Natural killer cell (primary cell): Measurements from ENCODE around the gene AK2. TPM values are rescaled to one million over a fixed set of nuclear protein-coding genes. Genes with fewer than 3 reads are reported as not detected.

Source experiments
- ATAC-seq, 3 donors: fragments of 150-1000 bp in 2 of 3; fragments of 200-7000 bp in 1 of 3; cut with Tn5 transposase; 1 replicate in 1 of 3; 2 replicates in 2 of 3; pipeline ENCODE4 v1.10.0; 2021; ENCODE audit warnings: mild to moderate bottlenecking in 2 of 3, moderate library complexity in 2 of 3
- DNase-seq, 2 donors: peaks; one replicate each; pipeline versions ENCODE4 v3.0.0 to v3.0.0-alpha.2; 2013 to 2021; ENCODE audit warnings: mixed read lengths in 1 of 2
- H3K27ac ChIP-seq: one replicate; pipeline ENCODE4 v1.5.1; 2013; ENCODE audit warnings: mild to moderate bottlenecking, low read length
- H3K27me3 ChIP-seq: one replicate; pipeline ENCODE4 v1.6.1; 2013; ENCODE audit warnings: low read length; ENCODE audit not compliant: control insufficient read depth, insufficient read depth
- H3K36me3 ChIP-seq: one replicate; pipeline ENCODE4 v1.6.1; 2013; ENCODE audit warnings: low read length; ENCODE audit not compliant: control insufficient read depth, insufficient read depth
- H3K4me1 ChIP-seq: one replicate; pipeline ENCODE4 v1.6.1; 2013; ENCODE audit warnings: low read length; ENCODE audit not compliant: control insufficient read depth, insufficient read depth
- H3K4me3 ChIP-seq: one replicate; pipeline ENCODE4 v1.5.1; 2013; ENCODE audit warnings: low read length
- H3K9me3 ChIP-seq: one replicate; pipeline ENCODE4 v1.6.1; 2013; ENCODE audit warnings: low read length; ENCODE audit not compliant: control insufficient read depth, insufficient read depth
- H3K27ac Mint-ChIP-seq, 2 donors: one replicate each; pipeline ENCODE4 v1.8.0; 2022; ENCODE audit warnings: mild to moderate bottlenecking in 2 of 2, mixed read lengths in 2 of 2, moderate library complexity in 1 of 2
- H3K27me3 Mint-ChIP-seq, 2 donors: one replicate each; pipeline ENCODE4 v1.8.0; 2022; ENCODE audit warnings: low read depth in 2 of 2, mixed read lengths in 2 of 2
- H3K36me3 Mint-ChIP-seq: one replicate; pipeline ENCODE4 v1.8.0; 2022; ENCODE audit warnings: mixed read lengths
- H3K4me1 Mint-ChIP-seq, 2 donors: one replicate each; pipeline ENCODE4 v1.8.0; 2022; ENCODE audit warnings: mixed read lengths in 2 of 2
- H3K4me3 Mint-ChIP-seq: one replicate; pipeline ENCODE4 v1.8.0; 2022; ENCODE audit warnings: mild to moderate bottlenecking, moderate library complexity, mixed read lengths
- H3K9me3 Mint-ChIP-seq, 2 donors: one replicate each; pipeline ENCODE4 v1.8.0; 2022; ENCODE audit warnings: mixed read lengths in 2 of 2
- CTCF ChIP-seq: fragments of 200-600 bp; IDR thresholded peaks from one replicate; pipeline ENCODE4 v1.8.0; 2022; ENCODE audit warnings: antibody characterized with exemption
- WGBS: methylation state at CpG from one replicate; pipeline ENCODE4 v1.1.7; 2013; ENCODE audit warnings: missing lambda C conversion rate; ENCODE audit not compliant: insufficient coverage; 5-methylcytosine and 5-hydroxymethylcytosine counted together
- intact Hi-C: fragments of 100-400 bp; cut with micrococcal nuclease; formaldehyde crosslinking; loops from one replicate; pipeline ENCODE4 v1.14.2; 2022
- total RNA-seq, 4 donors: library from RNA; stranded (reverse); fragments of 120-200 nt in 1 of 4; gene quantifications; one replicate each; pipeline versions ENCODE4 v1.2.3 to v1.2.4, GENCODE V29; 2013 to 2022

AK2 gene
- total RNA-seq, 3 donors from 2014 or later (not counting 1 experiment from before 2014, with no cell fraction given) = 64.8 to 94.0 (median 67.1) TPM

GRCh38 chr1:32989160-32990050 is 47.3 kb downstream of the AK2 start:
- peaks cover 45% of the 10 kb centered on the region for H3K4me1 ChIP-seq
- WGBS = 48% methylated on average over 5 of the region's 6 CpGs
- no peak overlapping the region for H3K4me3 Mint-ChIP-seq
- H3K4me1 Mint-ChIP-seq = peaks cover 20% of the 10 kb centered on the region in 2 donors
- no peaks in the 10 kb centered on the region for H3K9me3 ChIP-seq
- H3K27ac ChIP-seq = no peak overlapping the region
- no peaks in the 10 kb centered on the region for H3K9me3 Mint-ChIP-seq
- no peaks in the 10 kb centered on the region for H3K36me3 ChIP-seq
- H3K36me3 Mint-ChIP-seq = no peaks in the 10 kb centered on the region
- no peaks in the 10 kb centered on the region for H3K27me3 Mint-ChIP-seq
- intact Hi-C loops = no loop called here
- DNase-seq (peak in 1 of 2 donors; percentile 42), ATAC-seq (peak; percentile 25 to 48 (median 39))
- no peaks in the 10 kb centered on the region for H3K27me3 ChIP-seq
- H3K4me3 ChIP-seq = no peak overlapping the region
- peak overlapping the region in 1 of 2 donors; percentile 39 for H3K27ac Mint-ChIP-seq
- no peak for TF ChIP-seq CTCF

- no peaks in the 10 kb centered on the region for H3K27me3 ChIP-seq
- Mint-ChIP-seq H3K9me3 (no peaks in the 10 kb centered on the region), H3K27me3 (no peaks in the 10 kb centered on the region), H3K36me3 (no peaks in the 10 kb centered on the region), H3K27ac (peak overlapping the region in 1 of 2 donors; percentile 39), H3K4me3 (no peak overlapping the region), H3K4me1 (peaks cover 20% of the 10 kb centered on the region in 2 donors)
- TF ChIP-seq CTCF = no peak
- ATAC-seq (no peak), DNase-seq (no peak)
- H3K27ac ChIP-seq = no peak overlapping the region
- H3K4me1 ChIP-seq = peaks cover 47% of the 10 kb centered on the region
- no peaks in the 10 kb centered on the region for H3K9me3 ChIP-seq
- H3K36me3 ChIP-seq = no peaks in the 10 kb centered on the region
- no peak overlapping the region for H3K4me3 ChIP-seq
- intact Hi-C loops = no loop called here
Measured at GRCh38 chr1:32988665-32989064, 48.0 kb downstream of the AK2 start.

- peaks cover 26 to 29% of the 10 kb centered on the region in 2 donors for H3K4me1 Mint-ChIP-seq
- no peaks in the 10 kb centered on the region for H3K9me3 Mint-ChIP-seq
- no peak overlapping the region for H3K27ac Mint-ChIP-seq
- no peak for DNase-seq
- H3K36me3 Mint-ChIP-seq = no peaks in the 10 kb centered on the region
- Histone ChIP-seq H3K27ac (no peak overlapping the region), H3K4me3 (no peak overlapping the region), H3K36me3 (no peaks in the 10 kb centered on the region), H3K27me3 (no peaks in the 10 kb centered on the region), H3K9me3 (no peaks in the 10 kb centered on the region), H3K4me1 (peaks cover 38% of the 10 kb centered on the region)
- no peak overlapping the region for H3K4me3 Mint-ChIP-seq
- no peak for TF ChIP-seq CTCF
- H3K27me3 Mint-ChIP-seq = no peaks in the 10 kb centered on the region
- WGBS = 93% methylated on average over 1 of the region's 1 CpG
- intact Hi-C loops = no loop called here
- no peak for ATAC-seq
Measured at GRCh38 chr1:32985226-32985625, 51.5 kb downstream of the AK2 start.
